ENCODE data around the gene BZW1. TPM values are rescaled to one million over a fixed set of nuclear protein-coding genes. Genes with fewer than 3 reads are reported as not detected.
A peak's percentile ranks its signal among the peaks of the same experiment; 100 is the strongest.

BZW1 gene
- total RNA-seq, 4 donors from 2014 or later, result 204 to 317 (median 240) TPM

GRCh38 chr2:200781616-200782015, 30.1 kb upstream of the BZW1 start:
- in situ Hi-C loops (cut with MboI; ENCODE audit: low sequenced_read_pairs in 4 of 4), result no loop called here
- Histone ChIP-seq H3K27ac (no peak overlapping the region), H3K9me3 (no peaks in the 10 kb centered on the region), H3K27me3 (no peaks in the 10 kb centered on the region), H3K4me3 (no peak overlapping the region), H3K36me3 (no peaks in the 10 kb centered on the region), H3K4me1 (no peaks in the 10 kb centered on the region)
- no peak for ATAC-seq
- TF ChIP-seq CTCF (IDR thresholded peaks at IDR 0.05 in 4 of 5, conservative IDR thresholded peaks at IDR 0.05 in 1 of 5) (no peak), POLR2A (IDR thresholded peaks at IDR 0.05) (no peak)
- no peak for DNase-seq
- intact Hi-C loops (cut with DNase I; ENCODE audit: low total_unique reads), result no loop called here

GRCh38 chr2:200782251-200782650, 29.5 kb upstream of the BZW1 start:
- Histone ChIP-seq H3K4me3 (no peak overlapping the region), H3K4me1 (no peaks in the 10 kb centered on the region), H3K9me3 (no peaks in the 10 kb centered on the region), H3K27me3 (no peaks in the 10 kb centered on the region), H3K27ac (no peak overlapping the region), H3K36me3 (no peaks in the 10 kb centered on the region)
- no peak for TF ChIP-seq CTCF (IDR thresholded peaks at IDR 0.05 in 4 of 5, conservative IDR thresholded peaks at IDR 0.05 in 1 of 5)
- no peak for TF ChIP-seq POLR2A (IDR thresholded peaks at IDR 0.05)
- DNase-seq (no peak), ATAC-seq (no peak)
- intact Hi-C loops (cut with DNase I; ENCODE audit: low total_unique reads), result no loop called here
- in situ Hi-C loops (cut with MboI; ENCODE audit: low sequenced_read_pairs in 4 of 4), result no loop called here

- DNase-seq (no peak), ATAC-seq (no peak)
- intact Hi-C loops (cut with DNase I; ENCODE audit: low total_unique reads) (no loop called here), in situ Hi-C loops (cut with MboI; ENCODE audit: low sequenced_read_pairs in 4 of 4) (no loop called here)
- Histone ChIP-seq H3K4me3 (no peak overlapping the region), H3K9me3 (no peaks in the 10 kb centered on the region), H3K27me3 (no peaks in the 10 kb centered on the region), H3K36me3 (no peaks in the 10 kb centered on the region), H3K27ac (no peak overlapping the region), H3K4me1 (peaks cover 0 to 4% of the 10 kb centered on the region in 2 donors)
- TF ChIP-seq POLR2A (IDR thresholded peaks at IDR 0.05) (no peak), CTCF (IDR thresholded peaks at IDR 0.05 in 4 of 5, conservative IDR thresholded peaks at IDR 0.05 in 1 of 5) (no peak)
These were observed 27.5 kb upstream of the BZW1 start for GRCh38 chr2:200784215-200784614.

- no peak for DNase-seq
- Histone ChIP-seq H3K4me3 (no peak overlapping the region), H3K27me3 (no peaks in the 10 kb centered on the region), H3K9me3 (no peaks in the 10 kb centered on the region), H3K27ac (no peak overlapping the region), H3K4me1 (peaks cover 0 to 4% of the 10 kb centered on the region in 2 donors), H3K36me3 (no peaks in the 10 kb centered on the region)
- no peak for ATAC-seq
- in situ Hi-C loops (cut with MboI; ENCODE audit: low sequenced_read_pairs in 4 of 4) (no loop called here), intact Hi-C loops (cut with DNase I; ENCODE audit: low total_unique reads) (no loop called here)
- no peak for TF ChIP-seq CTCF (IDR thresholded peaks at IDR 0.05 in 4 of 5, conservative IDR thresholded peaks at IDR 0.05 in 1 of 5)
- TF ChIP-seq POLR2A (IDR thresholded peaks at IDR 0.05), result no peak
These were observed 25.3 kb upstream of the BZW1 start for GRCh38 chr2:200786423-200786822.

- in situ Hi-C loops (cut with MboI; ENCODE audit: low sequenced_read_pairs in 4 of 4) (no loop called here), intact Hi-C loops (cut with DNase I; ENCODE audit: low total_unique reads) (no loop called here)
- ATAC-seq (peak in 1 of 2 donors; percentile 24), DNase-seq (no peak)
- Histone ChIP-seq H3K27ac (peak overlapping the region in 2 of 4 donors; percentile 41 to 59), H3K9me3 (no peaks in the 10 kb centered on the region), H3K36me3 (no peaks in the 10 kb centered on the region), H3K4me1 (peaks cover 0 to 4% of the 10 kb centered on the region in 2 donors), H3K27me3 (no peaks in the 10 kb centered on the region), H3K4me3 (no peak overlapping the region)
- TF ChIP-seq CTCF (IDR thresholded peaks at IDR 0.05 in 4 of 5, conservative IDR thresholded peaks at IDR 0.05 in 1 of 5) (no peak), POLR2A (IDR thresholded peaks at IDR 0.05) (no peak)
These were observed 24.9 kb upstream of the BZW1 start for GRCh38 chr2:200786826-200787225.
